ENCODE measurements around the gene FMC1.

DNA sequence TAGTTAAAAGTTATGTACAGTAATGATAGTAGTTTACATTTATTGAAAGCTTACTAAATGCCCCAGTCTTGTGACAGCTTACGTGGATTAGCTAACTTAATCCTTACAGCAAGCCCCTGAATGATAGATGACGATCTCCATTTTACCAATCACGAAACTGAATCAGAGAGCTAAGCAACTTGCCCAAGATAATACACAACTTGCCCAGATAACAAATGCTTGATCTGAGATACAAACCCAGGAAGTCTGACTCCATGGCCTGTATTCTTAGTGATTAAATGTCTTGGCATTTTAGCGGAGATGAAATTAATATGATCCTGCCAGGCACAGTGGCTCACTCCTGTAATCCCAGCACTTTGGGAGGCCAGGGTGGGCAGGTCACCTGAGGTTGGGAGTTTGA is 46.9 kb upstream of the FMC1 start:
- TF ChIP-seq TCF7L2 (IDR thresholded peaks at IDR 0.05; ENCODE audit: borderline replicate concordance, low read depth, low read length): no peak
- TF ChIP-seq, protein P1, sequence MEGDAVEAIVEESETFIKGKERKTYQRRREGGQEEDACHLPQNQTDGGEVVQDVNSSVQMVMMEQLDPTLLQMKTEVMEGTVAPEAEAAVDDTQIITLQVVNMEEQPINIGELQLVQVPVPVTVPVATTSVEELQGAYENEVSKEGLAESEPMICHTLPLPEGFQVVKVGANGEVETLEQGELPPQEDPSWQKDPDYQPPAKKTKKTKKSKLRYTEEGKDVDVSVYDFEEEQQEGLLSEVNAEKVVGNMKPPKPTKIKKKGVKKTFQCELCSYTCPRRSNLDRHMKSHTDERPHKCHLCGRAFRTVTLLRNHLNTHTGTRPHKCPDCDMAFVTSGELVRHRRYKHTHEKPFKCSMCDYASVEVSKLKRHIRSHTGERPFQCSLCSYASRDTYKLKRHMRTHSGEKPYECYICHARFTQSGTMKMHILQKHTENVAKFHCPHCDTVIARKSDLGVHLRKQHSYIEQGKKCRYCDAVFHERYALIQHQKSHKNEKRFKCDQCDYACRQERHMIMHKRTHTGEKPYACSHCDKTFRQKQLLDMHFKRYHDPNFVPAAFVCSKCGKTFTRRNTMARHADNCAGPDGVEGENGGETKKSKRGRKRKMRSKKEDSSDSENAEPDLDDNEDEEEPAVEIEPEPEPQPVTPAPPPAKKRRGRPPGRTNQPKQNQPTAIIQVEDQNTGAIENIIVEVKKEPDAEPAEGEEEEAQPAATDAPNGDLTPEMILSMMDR (tag by site-specific recombination; IDR thresholded peaks at IDR 0.05): no peak
- no peak for TF ChIP-seq ZNF624 (tag by site-specific recombination; IDR thresholded peaks at IDR 0.05)
- TF ChIP-seq ZNF529 (tag by site-specific recombination; IDR thresholded peaks at IDR 0.05; ENCODE audit: insufficient replicate concordance): no peak
- no peak for TF ChIP-seq ZNF600 (tag by site-specific recombination; IDR thresholded peaks at IDR 0.05)
- no peak for TF ChIP-seq ZNF629 (tag by site-specific recombination; IDR thresholded peaks at IDR 0.05)
- no peak for TF ChIP-seq ZNF571 (tag by site-specific recombination; IDR thresholded peaks at IDR 0.05)
- TF ChIP-seq KLF7 (tag by site-specific recombination; IDR thresholded peaks at IDR 0.05; ENCODE audit: borderline replicate concordance): no peak
- TF ChIP-seq, protein P2, sequence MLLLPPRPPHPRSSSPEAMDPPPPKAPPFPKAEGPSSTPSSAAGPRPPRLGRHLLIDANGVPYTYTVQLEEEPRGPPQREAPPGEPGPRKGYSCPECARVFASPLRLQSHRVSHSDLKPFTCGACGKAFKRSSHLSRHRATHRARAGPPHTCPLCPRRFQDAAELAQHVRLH (tag by site-specific recombination; IDR thresholded peaks at IDR 0.05): no peak
- TF ChIP-seq ZNF514 (tag by site-specific recombination; IDR thresholded peaks at IDR 0.05): no peak
- TF ChIP-seq REPIN1 (tag by site-specific recombination; IDR thresholded peaks at IDR 0.05; ENCODE audit: low read depth): no peak
- no peak for TF ChIP-seq ZFP69B (tag by site-specific recombination; IDR thresholded peaks at IDR 0.05)
- no peak for TF ChIP-seq ZNF621 (tag by site-specific recombination; IDR thresholded peaks at IDR 0.05)
- TF ChIP-seq, protein P3, sequence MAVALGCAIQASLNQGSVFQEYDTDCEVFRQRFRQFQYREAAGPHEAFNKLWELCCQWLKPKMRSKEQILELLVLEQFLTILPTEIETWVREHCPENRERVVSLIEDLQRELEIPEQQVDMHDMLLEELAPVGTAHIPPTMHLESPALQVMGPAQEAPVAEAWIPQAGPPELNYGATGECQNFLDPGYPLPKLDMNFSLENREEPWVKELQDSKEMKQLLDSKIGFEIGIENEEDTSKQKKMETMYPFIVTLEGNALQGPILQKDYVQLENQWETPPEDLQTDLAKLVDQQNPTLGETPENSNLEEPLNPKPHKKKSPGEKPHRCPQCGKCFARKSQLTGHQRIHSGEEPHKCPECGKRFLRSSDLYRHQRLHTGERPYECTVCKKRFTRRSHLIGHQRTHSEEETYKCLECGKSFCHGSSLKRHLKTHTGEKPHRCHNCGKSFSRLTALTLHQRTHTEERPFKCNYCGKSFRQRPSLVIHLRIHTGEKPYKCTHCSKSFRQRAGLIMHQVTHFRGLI (tag by site-specific recombination; IDR thresholded peaks at IDR 0.05): no peak
